OCI-LY1 (cell line): Measurements from ENCODE around the gene CRYGA.

Experiments used
- EZH2 ChIP-seq: fragments of 200-600 bp; sonication (generic), shearing (Covaris generic); IDR thresholded peaks from 2 replicates; pipeline ENCODE4 v1.8.0; 2017; ENCODE audit warnings: borderline replicate concordance, mixed run types, mild to moderate bottlenecking, antibody characterized with exemption, low read length, moderate library complexity, mixed read lengths
- TF ChIP-seq, protein P1 (sequence below): fragments of 200-600 bp; sonication (generic), shearing (Covaris generic); IDR thresholded peaks from 2 replicates; pipeline ENCODE4 v1.5.1; 2017; ENCODE audit warnings: mild to moderate bottlenecking, antibody characterized with exemption, low read length, moderate library complexity, mixed read lengths

DNA sequence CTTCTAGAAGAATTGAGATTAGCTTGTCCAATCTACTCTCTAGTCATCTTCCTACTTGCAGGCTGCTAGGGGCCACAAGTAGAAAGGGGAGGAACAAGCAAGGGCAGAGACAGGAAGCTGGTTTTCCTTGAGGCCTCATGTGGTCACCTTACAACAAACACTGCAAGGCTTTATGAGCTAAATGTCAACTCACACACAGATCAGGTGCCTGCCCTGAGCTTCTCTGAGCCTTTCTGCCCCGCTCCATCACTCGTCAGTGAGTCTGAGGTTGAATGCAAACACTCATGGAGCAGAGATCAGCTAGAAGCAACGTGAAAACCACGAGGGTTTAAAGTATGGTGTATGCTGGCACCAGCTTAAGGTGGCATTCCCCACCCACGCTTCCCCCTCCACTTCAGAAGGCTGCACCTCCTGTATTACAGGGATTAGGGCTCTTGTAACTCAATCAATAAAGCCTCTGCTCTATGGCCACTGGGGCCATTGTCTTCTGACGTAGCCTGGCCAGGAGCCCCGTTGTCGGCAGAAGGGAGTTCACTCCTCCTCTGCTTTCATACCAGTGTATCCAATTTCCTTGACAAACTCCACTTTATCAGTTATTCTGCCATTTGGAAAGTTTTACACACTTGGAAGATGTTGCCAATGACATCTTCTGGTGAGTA, 28.3 kb downstream of the CRYGA start:
- TF ChIP-seq, protein P1, sequence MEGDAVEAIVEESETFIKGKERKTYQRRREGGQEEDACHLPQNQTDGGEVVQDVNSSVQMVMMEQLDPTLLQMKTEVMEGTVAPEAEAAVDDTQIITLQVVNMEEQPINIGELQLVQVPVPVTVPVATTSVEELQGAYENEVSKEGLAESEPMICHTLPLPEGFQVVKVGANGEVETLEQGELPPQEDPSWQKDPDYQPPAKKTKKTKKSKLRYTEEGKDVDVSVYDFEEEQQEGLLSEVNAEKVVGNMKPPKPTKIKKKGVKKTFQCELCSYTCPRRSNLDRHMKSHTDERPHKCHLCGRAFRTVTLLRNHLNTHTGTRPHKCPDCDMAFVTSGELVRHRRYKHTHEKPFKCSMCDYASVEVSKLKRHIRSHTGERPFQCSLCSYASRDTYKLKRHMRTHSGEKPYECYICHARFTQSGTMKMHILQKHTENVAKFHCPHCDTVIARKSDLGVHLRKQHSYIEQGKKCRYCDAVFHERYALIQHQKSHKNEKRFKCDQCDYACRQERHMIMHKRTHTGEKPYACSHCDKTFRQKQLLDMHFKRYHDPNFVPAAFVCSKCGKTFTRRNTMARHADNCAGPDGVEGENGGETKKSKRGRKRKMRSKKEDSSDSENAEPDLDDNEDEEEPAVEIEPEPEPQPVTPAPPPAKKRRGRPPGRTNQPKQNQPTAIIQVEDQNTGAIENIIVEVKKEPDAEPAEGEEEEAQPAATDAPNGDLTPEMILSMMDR: no peak
- no peak for TF ChIP-seq EZH2
